T-helper 22 cell (primary cell): ENCODE measurements around the gene SOS2.
A peak's percentile ranks its signal among the peaks of the same experiment; 100 is the strongest.

ENCODE experiments used
- DNase-seq: peaks from one replicate; pipeline ENCODE4 v3.0.0-alpha.2; 2020; ENCODE audit warnings: low read depth

SOS2 gene

GRCh38 chr14:50231475-50232275 is at the start of gene SOS2:
TSS of gene SOS2 (minus strand) at chr14:50231578. CDS start at chr14:50231283, 295 bp downstream.
- peak; percentile 75 for DNase-seq

DNA sequence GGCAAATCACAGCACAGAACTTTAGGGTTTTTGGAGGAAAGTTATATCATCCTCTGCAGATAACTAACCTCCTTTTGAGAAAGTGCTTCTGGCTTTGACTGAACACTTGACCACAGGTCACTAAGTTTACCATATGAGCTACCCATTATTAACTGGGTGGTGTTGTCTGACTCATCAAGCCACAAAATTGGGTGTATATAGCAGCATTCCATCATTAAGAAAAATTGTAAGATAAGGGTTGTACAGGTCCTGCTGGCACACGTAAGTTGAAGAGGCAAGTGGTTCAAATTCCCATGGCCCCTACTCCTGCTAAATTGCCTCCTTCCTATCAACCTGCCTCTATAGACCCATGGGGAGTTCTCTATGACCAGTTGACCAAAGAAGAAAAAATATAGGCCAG is 41.1 kb upstream of the SOS2 start:
- no peak for DNase-seq

DNA sequence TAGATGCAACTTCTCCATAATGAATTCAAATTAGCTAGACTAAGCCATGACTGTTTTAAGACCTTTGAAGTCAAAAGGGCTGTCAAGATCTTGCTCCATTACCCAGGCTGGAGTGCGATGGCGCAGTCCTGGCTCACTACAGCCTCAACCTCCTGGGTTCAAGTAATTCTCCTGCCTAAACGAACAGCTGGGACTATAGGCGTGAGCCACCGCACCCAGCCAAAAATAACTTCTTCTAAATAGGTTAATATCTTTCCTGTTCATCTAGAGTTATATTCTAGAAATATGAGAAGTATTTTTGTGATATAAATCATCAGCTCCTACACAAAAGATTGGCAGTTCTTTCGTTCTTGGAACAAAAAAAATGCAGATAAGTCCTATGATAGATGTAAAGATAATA is 39.6 kb upstream of the SOS2 start:
- no peak for DNase-seq

- DNase-seq = no peak
These were observed 33.7 kb upstream of the SOS2 start for GRCh38 chr14:50265029-50265428.

DNA sequence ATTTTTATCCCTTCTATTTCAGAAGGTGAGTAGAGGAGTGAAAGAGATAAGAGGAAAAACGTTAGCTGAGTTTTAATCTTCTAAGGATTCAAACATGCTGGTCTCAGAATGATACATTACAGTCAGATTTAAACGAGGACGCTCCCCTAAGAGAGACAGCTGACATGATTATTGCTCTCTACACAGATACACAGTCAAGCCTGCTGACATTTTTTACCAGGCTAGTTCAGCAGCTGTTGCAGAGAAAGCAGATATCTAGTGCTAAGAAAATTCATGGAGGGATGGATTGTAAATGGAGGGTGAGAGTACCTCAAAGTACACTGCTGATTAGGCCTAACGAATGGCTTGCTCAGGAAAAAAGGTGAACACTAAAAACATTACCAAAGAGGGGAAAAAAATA is 31.9 kb upstream of the SOS2 start:
- DNase-seq = no peak

- no peak for DNase-seq
These were observed 31.5 kb upstream of the SOS2 start for GRCh38 chr14:50262865-50263264.

GRCh38 chr14:50260511-50260910 is 29.1 kb upstream of the SOS2 start:
- DNase-seq = no peak

GRCh38 chr14:50260072-50260471 is 28.7 kb upstream of the SOS2 start:
- DNase-seq = no peak

DNA sequence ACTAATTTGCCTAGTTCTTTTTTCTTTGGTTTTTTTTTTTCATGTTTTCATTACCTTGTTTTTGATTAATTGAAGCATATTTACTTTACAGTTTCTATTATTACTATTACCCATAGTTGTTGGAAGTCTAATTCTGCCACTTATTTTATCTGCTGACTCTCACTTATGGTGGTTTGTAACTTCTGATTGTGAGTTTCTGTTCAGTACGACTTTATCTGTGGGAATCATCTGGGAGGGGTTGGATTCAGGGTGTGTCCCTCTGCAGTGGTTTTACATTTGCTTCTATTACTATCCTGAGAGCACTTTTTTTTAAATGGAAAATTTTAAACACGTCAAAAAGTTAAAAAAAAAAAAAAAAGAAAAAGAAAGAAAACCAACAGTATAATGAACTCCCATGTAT is 26.4 kb upstream of the SOS2 start:
- no peak for DNase-seq

DNA sequence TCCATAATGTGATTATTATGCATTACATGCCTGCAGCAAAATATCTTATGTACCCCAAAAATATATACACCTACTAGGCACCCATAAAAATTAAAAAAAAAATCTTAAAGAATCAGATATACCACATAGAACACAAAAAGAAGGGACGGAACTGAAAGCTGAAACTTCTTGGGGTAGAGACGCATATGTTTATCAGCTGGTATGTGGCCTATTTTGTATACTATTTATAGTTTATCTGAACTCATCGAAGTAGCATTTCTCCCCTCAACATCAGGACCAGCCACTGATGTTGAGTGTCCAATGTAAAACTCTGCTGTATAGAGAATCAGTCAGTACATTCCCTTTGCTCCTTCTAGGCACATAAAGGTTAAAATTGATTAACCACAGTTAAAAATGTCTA is 22.9 kb upstream of the SOS2 start:
- no peak for DNase-seq

- DNase-seq = no peak
These were observed 17.9 kb upstream of the SOS2 start for GRCh38 chr14:50249136-50249775.

GRCh38 chr14:50247245-50247644 is 15.9 kb upstream of the SOS2 start:
- DNase-seq = no peak

DNA sequence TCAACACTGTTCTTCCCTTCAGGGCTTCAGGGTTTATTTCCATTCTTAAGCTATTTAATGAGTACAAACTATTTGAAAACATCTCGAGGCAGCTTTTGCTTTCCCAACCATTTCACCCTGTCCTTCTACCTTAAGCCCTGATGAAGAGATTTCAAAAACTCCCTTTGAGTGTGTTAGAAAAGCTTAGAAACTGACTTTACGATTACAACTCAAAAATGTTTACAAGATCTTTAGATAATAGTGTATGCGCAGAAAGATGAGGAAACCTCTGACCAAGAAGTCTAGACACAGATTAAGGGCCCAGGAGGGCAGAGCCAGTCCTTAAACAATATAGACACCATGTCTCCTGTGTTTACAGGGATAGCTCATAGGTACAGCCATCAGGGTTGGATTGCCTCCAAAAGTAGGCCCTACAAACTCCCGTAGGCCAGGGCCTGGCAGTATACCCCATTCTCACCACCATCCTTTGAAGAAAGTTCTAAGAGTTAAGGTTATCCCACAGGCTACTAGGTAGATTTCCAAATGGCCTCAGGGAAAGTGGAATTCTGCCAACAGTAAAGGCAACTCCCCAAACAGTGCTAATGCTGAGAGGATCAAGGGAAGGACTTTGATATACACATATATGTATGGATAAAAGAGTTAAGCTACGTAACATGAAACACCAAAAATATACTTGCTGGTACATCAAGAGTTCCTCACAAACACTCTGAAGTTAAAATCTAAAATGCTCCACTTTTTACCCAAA is 11.4 kb upstream of the SOS2 start:
- no peak for DNase-seq

- DNase-seq = no peak
These were observed 10.7 kb upstream of the SOS2 start for GRCh38 chr14:50242096-50242495.

GRCh38 chr14:50237427-50237826 is 6.0 kb upstream of the SOS2 start:
- DNase-seq = no peak

GRCh38 chr14:50233951-50234250 is 2.5 kb upstream of the SOS2 start:
- no peak for DNase-seq

- DNase-seq = peak; percentile 11
These were observed 2.0 kb upstream of the SOS2 start for GRCh38 chr14:50233166-50233950.

GRCh38 chr14:50232276-50232642 is 881 bp upstream of the SOS2 start:
- no peak for DNase-seq

- no peak for DNase-seq
These were observed 490 bp downstream of the SOS2 start for GRCh38 chr14:50230701-50231474.

GRCh38 chr14:50230401-50230700 is 1.0 kb downstream of the SOS2 start:
- DNase-seq = no peak

- DNase-seq = no peak
These were observed 1.7 kb downstream of the SOS2 start for GRCh38 chr14:50229681-50230080.

DNA sequence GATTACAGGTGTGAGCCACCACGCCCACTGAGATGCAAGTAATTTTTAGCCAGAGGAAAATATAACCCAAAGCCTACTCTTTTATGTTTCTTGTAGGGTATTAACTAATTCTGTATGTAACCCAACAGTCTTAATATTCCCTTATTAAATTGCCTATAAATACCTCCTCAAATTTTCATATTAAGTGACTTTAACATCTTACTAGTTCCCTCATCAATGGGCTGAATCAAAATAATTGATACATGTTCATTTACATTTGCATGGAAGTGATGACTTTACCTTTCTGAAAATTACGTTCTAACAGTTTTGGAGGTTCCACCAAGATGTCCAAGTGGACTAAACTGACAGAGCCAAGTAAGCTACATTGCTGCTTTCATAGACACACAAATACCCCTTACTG is 3.1 kb downstream of the SOS2 start:
- DNase-seq = no peak
